ENCODE data around the gene PHF10.

- TF ChIP-seq FOXJ3 (CRISPR knock-in tag; IDR thresholded peaks at IDR 0.05): no peak
- TF ChIP-seq, protein P1, sequence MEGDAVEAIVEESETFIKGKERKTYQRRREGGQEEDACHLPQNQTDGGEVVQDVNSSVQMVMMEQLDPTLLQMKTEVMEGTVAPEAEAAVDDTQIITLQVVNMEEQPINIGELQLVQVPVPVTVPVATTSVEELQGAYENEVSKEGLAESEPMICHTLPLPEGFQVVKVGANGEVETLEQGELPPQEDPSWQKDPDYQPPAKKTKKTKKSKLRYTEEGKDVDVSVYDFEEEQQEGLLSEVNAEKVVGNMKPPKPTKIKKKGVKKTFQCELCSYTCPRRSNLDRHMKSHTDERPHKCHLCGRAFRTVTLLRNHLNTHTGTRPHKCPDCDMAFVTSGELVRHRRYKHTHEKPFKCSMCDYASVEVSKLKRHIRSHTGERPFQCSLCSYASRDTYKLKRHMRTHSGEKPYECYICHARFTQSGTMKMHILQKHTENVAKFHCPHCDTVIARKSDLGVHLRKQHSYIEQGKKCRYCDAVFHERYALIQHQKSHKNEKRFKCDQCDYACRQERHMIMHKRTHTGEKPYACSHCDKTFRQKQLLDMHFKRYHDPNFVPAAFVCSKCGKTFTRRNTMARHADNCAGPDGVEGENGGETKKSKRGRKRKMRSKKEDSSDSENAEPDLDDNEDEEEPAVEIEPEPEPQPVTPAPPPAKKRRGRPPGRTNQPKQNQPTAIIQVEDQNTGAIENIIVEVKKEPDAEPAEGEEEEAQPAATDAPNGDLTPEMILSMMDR (IDR thresholded peaks at IDR 0.05): no peak
- no peak for TF ChIP-seq RXRA (IDR thresholded peaks at IDR 0.05; ENCODE audit: borderline replicate concordance, low read depth)
- TF ChIP-seq RFX5 (IDR thresholded peaks at IDR 0.05; ENCODE audit: low read length): no peak
- TF ChIP-seq GABPA (IDR thresholded peaks at IDR 0.05; ENCODE audit: low read depth): no peak
- TF ChIP-seq JUND (IDR thresholded peaks at IDR 0.05): no peak
- no peak for TF ChIP-seq POLR2AphosphoS5 (IDR thresholded peaks at IDR 0.05; ENCODE audit: low read depth, low read length)
- TF ChIP-seq, protein P2, sequence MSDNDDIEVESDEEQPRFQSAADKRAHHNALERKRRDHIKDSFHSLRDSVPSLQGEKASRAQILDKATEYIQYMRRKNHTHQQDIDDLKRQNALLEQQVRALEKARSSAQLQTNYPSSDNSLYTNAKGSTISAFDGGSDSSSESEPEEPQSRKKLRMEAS (IDR thresholded peaks at IDR 0.05; ENCODE audit: low read depth): no peak
- TF ChIP-seq TAF1 (IDR thresholded peaks at IDR 0.05; ENCODE audit: borderline replicate concordance, low read depth, low read length): no peak
These were observed 15.0 kb downstream of the PHF10 start for GRCh38 chr6:169709293-169709692.

All from SK-N-SH (cell line).